SHP77 treated with DMSO at 0.1 percent for 48 hours (cell line): ENCODE results near the gene TMEM198.

ENCODE experiments used
- DNase-seq: peaks from one replicate; lab custom pipeline; 2025; lab: John Stamatoyannopoulos, UW

Gene TMEM198

DNA sequence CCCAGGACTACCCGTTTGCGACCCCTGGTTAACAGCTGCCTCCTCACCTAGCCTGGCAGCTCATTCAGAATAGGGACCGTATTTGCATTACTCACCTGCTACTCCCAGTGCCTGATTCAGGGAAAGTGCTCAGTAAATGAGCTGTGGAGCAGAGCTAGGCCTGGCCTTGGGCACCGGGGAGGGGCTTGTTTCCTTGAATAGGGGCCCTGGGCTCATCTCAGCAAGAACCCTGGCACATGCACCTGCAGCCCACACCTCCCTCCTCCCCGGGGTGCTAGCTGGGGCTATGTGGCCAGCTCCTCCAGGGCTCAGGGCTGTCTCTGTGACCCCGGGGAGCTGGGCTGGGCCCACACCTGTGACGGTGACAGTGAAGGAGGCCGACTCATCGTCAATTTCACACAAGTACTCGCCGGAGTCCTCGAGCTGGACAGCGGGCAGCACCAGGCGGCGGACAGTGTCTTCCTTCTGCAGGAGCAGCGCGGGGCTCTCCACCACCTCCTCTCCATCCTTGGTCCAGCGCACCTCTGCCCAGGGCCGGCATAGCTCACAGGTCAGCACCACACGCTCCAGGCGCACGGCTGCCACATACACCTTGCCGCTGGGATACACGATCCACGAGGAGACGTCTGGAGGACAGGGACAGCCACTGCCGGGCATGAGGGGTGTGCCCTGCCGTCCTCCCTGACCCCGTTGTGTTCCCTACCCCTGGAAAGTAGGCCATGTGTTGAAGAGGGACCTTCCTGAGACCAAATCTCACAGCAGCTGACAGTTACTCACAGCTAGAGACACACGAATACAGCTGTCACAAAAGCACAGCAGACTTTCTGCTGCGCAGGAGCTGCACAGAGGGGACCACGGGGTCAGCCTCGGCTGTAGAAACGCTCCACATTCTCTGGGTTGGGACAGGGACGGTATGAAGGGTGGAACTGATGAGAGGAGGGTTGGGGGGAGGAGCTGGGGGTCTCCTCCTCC lies 18.5 kb downstream of the TMEM198 start:
- DNase-seq, result no peak

DNA sequence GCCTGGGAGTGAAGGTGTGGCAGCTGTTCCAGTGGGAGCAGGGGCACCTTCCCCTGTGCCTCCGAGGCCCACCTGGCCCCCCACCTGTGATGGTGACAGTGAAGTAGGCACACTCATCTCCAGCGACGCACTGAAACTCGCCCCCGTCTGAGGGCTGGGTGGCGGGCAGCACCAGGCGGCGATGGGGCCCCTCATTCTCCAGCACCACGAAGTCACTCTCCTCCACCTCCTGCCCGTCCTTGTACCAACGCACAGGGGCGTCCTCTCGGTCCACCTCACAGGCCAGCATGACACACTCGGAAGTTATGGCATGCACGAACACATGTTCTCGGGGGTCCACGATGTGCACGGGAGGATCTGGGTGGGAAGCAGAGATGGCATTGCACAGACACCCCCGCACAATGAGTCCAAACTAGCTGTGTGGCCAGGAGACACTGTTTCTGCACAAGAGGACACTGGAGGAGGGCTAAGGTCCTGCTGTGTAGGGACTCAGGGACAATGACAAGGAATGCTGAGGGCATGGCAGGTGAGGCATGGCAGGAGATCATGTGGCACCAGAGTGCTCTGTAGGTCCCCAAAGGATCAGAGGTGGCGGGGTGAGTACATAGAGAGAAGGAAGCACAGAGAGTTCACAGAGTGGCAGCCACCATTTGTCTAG lies 19.6 kb downstream of the TMEM198 start:
- DNase-seq, result no peak

DNA sequence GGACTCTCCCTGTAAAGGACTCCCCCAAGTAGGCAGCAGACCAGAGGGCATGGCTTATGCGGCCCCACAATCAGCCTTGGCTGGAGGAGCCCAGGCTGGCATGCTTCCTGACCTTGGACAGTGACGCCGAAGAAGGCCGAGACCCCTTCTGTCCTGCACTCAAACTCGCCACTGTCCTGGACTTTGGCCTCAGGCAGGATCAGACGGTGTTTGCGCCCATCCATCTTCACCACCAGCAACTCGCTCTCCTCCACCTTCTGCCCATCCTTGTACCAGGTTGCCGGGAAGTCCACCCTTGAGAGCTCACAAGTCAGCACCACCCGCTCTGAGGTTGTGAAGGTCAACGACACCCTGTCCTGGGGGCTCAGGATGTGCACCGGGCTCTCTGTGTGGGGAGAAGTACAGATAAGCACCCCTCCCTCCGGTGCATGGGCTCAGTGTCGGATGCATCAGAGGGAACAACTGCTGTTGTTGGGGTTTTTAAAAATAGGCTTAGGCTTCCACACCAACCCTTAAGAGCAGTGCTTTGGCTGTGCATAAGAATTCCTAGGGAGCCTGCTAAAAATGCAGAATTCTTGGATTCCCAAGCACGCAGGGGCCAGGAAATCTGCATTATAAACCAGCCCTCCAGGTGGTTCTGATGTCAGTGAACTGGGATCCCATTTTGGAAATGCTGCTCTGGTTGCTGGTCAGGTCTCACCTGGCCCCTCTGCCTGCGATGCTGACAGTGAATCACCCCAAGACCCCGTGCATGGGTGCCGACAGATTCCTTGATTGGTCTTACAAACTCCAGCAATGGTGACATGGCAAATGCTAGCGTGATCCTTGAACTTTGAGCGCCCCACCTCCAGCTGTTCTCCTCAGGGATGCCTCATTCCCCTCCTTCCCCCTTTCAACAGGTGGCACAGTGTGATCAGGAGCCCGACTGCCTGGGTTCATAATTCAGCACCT lies 21.6 kb downstream of the TMEM198 start:
- no peak for DNase-seq

DNA sequence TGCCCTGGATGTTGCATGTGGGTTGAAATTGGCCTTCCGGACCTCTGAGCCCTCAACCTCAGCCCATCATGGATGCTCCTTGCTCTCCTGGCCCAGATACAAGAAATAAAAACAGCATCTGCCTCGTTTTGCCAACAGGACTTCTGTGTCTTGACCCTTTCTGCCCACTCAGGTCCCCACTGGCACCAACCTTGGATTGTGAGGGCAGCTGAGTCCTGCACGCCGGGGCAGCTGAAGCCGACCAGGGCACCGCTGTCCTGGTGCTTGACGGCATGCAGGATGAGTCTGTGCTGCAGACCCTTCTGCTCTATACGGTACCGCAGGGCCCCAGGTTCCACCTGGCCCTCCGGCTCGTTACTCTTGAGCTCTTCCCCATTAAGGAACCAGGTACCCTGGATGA lies 22.8 kb downstream of the TMEM198 start:
- no peak for DNase-seq

DNA sequence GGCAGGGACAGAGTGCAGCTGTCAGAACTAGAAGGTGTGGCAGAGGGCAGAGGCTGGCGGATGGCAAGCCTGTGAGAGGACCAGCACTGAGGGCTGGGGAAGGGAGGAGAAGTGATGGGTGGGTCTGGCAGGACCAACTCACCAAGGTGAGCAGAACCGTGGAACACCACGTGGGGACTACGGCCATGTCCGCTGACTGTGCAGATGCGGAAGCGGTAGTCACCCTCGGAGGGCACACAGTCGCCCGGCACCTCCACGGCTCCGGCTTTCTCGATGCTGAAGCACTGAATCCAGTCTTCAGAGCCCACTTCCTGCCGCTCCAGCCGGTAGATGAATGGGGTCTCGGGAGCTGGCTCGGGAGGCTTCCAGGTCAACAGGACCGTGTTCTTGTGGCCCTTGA lies 23.3 kb downstream of the TMEM198 start:
- no peak for DNase-seq

DNA sequence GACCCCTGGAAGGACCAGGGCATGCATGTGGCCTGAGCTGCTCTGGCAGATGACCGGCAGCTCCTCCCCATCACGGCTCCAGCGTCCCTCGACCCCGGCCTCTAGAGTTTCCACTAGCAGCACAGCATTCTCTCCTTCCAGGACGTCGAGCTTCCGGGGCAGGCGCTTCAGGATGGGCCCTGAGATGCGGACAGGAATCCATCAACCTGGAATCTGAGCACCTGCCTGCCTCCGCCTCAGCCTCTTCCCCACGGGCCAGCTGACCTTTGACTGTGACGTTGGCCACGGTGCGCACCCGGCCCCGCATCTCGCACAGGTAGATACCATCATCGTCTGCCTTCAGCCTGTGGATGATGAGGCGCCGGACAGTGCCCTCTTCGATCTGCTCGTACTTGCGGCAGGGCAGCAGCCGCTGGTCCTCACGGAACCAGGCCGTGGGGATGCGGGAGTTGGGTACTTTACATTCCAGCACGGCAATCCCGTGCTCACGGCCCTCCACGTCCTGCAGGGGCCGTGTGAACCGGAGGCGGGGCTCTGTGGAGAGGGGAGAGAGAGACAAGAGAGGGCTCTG lies 24.0 kb downstream of the TMEM198 start:
- DNase-seq, result no peak

DNA sequence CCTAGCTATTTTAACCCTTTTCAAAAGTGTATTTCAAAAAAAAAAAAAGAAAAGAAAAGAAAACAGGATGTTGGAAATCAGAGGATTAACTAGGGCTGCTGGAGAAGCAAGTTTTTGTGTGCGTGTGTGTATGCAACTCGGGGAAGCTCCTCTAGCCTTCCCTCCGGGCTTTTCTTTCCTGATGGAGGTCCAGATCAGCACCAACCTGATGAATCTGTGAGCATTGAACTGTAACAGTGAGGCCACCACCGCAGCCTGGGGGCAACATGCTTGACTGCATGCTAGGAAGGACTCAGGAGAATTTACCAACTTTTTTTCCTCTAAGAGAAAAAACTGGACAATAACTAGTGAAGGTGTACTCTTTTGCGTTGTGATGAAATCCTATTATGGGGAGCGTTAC lies 25.2 kb downstream of the TMEM198 start:
- DNase-seq, result no peak

DNA sequence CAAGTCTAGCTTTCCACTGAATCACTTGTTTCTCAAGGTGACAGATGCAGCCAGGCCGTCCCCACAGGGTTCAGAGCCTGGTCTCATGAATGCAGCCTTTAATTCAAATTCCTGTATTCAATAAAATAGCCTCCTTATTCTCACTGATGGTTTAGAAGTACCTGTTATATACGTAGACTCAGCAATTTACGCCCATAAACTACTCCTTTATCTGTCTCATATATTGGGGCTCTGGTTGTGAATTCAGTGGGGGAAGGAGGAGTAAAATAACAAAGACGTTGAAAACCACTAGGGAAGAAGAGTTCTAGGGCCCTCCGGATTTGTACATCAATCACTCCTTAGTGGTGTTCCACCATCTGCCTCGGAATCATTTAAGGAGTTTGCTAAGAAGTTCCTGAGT lies 25.8 kb downstream of the TMEM198 start:
- no peak for DNase-seq

DNA sequence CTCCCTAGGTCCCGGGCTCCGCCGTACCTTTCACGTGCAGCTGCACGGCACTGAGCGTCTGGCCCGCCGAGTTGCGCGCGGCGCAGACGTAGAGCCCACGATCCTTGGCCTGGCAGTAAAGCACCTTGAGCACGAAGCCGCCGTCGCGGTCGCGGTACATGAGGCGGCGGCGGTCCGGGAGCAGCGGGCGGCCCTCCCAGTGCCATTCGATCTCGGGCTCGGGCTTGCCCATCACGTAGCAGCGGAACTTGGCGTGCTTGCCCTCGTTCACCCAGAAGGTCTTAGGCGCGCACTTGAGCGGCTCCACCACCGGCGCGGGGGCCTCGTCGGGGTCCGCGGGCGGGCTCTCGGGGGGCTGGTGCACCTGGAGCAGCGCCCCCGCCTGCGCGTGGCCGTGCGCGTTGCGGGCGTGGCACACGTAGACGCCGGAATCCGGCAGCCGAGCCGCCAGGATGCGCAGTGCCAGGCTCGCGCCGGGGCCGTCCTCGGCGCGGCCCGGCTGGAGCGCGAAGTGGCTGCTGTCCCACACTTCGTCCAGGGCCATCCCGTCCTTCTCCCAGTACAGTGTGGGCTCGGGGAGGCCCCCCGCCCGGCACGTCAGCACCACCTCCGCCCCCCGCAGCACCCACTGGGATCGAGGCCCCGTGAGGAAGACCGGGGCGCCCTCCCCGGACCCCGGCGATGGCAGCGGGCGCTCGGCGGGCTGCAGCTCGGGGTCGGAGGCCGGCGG lies 26.5 kb downstream of the TMEM198 start:
- DNase-seq, result no peak

DNA sequence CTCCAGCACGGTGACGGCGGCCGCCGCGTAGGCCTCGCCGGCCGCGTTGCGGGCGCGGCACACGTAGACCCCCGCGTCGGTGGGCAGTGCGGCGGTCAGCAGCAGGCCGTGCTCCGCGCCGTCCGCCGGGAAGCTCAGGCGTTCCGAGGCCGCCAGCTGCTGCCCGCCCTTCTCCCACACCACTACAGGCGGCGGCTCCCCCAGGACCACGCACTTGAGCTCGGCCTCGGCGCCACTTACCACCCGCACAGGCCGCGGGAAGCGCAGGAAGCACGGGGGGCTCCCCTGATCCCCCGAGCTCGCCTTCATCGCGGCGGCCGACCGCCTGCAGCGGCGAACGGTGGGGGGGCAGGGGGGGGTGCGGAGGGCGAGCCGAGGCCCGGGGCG lies 27.1 kb downstream of the TMEM198 start:
- DNase-seq, result no peak

DNA sequence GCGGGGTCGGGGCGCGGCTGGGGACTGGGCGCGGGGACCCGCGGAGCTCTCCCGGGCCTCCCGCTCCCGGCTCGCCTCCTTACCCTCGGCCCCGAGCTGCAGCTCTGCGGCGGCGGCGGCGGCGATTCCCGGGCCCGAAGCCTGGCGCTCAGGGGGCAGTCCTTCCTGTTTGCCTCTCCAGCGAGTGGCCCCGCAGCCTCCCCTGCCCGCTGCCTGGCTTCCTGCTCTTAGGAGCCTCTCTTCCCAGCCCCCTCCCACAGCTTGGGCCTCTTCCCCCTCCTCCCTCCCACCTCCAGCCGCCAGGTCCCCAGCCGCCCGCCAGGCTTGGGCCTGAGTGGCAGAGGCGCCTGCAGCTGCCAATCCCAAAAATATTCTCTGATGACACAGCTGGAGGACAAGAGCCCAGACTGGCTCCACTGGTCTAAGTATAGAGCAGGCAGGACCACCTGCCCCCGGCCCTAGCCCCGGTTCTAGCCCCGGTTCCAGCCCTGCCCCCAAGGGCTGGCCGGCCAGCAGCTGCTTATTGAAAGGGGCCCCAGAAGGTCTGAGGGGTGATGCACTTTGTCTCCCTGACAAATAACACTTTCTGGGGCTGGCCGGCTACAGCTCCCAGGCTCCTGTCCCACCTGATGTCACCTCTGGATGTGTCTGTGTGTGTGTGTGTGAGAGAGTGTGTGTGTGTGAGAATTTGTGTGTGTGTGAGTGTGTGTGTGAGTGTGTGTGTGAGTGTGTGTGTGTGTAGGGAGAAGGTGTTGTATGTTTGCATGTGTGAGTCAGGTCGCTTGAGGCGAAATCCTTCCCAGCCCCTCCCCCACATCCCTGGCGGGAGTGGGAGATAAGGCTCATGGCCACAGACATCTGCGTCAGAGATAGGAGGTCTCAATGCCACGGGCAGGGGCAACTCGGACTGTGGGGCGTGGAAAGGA lies 27.7 kb downstream of the TMEM198 start, which contains the start of gene OBSL1:
OBSL1 (minus strand) TSS at position 229 of the 926 bp plus-strand sequence. CDS start 307 bp downstream, outside the sequence.
- DNase-seq, result peak; percentile 90

DNA sequence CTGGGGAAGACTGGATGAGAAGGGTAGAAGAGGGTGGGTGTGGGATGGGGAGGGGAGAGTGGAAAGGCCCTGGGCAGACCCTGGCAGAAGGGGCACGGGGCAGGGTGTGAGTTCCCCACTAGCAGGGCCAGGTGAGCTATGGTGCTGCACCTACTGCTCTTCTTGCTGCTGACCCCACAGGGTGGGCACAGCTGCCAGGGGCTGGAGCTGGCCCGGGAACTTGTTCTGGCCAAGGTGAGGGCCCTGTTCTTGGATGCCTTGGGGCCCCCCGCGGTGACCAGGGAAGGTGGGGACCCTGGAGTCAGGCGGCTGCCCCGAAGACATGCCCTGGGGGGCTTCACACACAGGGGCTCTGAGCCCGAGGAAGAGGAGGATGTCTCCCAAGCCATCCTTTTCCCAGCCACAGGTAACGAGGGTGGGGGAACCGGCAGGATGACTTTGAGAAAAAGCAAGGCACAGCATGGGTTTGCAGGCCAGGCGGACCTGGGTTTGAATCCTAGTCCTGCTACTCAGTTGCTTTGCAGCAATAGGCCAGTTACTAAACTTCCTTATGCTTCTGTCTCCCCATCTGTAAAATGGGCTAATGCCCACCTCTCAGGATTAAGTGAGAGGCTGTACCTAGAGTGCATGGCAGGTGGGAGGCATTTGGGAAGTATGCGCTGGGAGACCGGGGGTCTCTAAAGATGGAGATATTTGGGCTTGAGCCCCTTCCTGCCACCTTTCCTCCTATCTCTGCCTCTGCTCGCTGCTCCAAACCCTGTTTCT lies 28.6 kb downstream of the TMEM198 start, which contains the start of gene INHA:
INHA (plus strand) TSS at position 74 of the 765 bp plus-strand sequence; CDS start at position 139, 65 bp downstream.
- no peak for DNase-seq

DNA sequence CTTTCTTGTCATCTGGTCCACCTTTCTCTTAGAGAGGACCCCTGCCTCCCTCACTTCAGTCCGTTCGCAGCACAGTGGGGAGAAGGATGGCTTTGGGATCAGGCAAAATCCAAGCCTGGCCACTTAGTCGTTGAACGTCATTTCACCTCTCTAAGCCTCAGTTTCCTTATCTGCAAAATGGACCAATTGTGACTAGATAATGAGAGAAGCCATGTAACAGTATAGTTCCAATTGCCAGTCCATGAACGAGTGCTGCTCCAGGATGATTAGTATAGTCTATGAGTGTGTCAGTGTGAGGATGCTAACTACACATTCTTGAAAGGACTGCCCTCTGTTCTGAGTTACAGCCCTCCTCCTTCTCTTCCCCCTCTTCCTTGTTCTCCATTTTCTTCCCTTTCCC lies 29.3 kb downstream of the TMEM198 start:
- no peak for DNase-seq

DNA sequence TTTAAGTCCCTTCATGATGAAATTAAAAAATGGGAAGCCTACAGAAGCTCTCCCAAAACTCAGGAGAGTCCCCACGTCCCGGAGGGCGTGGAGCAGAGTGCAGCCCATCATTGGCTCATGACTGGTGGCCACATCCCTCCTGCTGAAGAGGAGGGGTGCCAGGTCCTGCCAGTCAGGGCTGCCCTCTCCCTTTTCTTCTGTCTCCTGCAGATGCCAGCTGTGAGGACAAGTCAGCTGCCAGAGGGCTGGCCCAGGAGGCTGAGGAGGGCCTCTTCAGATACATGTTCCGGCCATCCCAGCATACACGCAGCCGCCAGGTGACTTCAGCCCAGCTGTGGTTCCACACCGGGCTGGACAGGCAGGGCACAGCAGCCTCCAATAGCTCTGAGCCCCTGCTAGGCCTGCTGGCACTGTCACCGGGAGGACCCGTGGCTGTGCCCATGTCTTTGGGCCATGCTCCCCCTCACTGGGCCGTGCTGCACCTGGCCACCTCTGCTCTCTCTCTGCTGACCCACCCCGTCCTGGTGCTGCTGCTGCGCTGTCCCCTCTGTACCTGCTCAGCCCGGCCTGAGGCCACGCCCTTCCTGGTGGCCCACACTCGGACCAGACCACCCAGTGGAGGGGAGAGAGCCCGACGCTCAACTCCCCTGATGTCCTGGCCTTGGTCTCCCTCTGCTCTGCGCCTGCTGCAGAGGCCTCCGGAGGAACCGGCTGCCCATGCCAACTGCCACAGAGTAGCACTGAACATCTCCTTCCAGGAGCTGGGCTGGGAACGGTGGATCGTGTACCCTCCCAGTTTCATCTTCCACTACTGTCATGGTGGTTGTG lies 30.9 kb downstream of the TMEM198 start:
- no peak for DNase-seq

DNA sequence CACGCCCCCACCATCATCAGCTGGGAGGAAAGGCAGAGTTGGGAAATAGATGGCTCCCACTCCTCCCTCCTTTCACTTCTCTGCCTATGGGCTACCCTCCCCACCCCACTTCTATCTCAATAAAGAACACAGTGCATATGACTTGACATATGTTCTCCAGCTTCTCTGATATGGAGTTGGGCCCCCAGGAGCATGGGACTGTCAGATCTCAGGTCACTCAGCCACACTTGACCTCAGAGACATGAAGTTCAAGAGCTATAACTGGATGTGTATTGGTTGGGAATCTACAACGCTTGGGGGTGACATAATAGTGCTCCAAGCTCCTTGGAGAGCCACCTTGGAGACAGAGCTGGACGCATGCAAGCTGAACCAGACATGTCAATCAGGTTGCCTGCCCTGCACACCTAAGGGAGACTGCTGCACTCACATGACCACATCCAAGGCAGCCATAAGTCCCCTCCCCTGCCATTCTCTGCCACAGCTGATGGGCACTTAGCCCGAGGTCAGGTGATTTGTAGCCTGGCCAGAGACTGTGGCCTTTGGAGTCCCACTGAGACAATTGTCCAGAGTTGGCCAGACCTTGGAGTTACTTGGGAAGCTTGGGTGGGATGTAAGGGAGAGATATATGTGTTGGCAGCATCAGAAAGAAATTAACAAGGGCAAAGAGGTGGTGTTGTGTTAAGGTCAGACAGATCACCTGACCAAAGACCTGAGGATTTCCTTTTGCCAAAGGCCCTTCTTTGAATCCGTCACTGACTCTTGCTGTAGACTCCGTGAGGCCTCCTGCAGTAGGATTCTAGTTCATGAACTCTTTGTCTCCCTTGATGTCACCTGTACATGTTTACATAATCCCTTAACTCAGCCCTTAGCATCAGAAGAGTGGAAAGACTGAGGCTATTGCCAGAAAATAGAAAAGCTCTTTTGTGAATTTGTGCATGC lies 32.0 kb downstream of the TMEM198 start:
- no peak for DNase-seq

DNA sequence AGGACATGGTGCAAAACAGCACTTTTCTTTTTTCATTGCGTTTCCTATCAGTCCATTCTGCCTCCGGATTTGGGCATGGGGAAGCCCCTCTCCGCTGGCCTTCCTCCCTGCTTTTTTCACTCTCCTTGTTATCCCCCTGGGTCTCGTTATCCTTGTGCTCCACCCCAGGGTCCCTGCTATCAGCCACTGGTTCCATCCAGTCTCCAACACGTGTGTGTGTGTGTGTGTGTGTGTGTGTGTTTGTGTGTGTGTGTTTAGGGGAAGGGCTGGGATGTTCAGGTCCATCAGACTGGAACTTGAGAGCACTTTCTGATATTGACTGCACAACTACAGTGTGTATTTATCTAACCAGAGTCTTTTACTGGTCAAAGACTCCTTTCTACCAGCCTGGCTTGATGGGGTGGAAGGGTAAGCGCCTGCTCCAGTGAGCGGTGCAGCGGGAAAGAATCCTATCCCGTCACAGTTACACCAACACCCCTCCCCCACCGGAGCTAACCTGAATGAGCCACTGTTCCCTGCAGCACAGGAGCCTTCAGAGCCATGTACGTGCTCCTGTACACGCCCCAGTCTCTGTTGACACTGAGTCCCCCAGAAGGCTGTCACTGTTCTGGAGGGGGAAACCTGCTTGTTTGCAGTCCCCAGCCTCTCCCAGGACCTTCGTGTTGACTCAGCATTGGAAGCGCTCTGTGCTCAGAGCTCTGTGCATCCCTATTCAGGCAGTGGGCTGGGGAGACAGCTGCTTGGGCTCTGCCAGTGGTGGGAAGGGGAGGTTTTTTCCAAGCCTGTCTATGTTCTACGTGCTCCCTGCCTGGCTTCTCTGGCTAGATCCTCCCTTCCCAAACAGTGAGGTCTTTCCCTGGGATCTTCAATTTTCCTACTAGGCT lies 32.9 kb downstream of the TMEM198 start:
- DNase-seq, result peak; percentile 60
